SK-N-SH (cell line): ENCODE measurements around the gene TTC39B. TPM values are rescaled to one million over a fixed set of nuclear protein-coding genes. Genes with fewer than 3 reads are reported as not detected.

ENCODE experiments used
- CTCF ChIA-PET: fragments of 300-600, 350-600 bp; formaldehyde crosslinking; extraction: SDS; loops from one replicate; lab custom pipeline; 2021; lab: Yijun Ruan, JAX
- POLR2A ChIA-PET: fragments of 350-600 bp; sonication (Branson Sonifier 250); formaldehyde crosslinking; extraction: SDS; loops from one replicate; lab custom pipeline; 2020; ENCODE audit warnings: antibody characterized with exemption, inconsistent platforms; lab: Yijun Ruan, JAX
- DNase-seq: peaks from one replicate; pipeline ENCODE4 v3.0.0; 2012
- H2AFZ ChIP-seq: fragments of 200-600 bp; sonication (generic); 2 replicates; pipeline ENCODE4 v1.8.1; 2016; ENCODE audit warnings: antibody characterized with exemption, mild to moderate bottlenecking, low read depth
- H3F3A ChIP-seq: fragments of 200-600 bp; sonication (generic); replicated peaks from 2 replicates; pipeline ENCODE3; 2016; ENCODE audit warnings: antibody characterized with exemption, mild to moderate bottlenecking; ENCODE audit not compliant: insufficient read depth
- H3K27ac ChIP-seq, 2 experiments: fragments of 200-500 bp in 1 of 2; fragments of 200-600 bp in 1 of 2; sonication (Bioruptor generic) in 1 of 2; sonication (generic), shearing (Covaris generic) in 1 of 2; 2 replicates each; pipeline versions ENCODE4 v1.5.1 to v1.6.1; 2014 to 2016; ENCODE audit warnings: low read depth in 2 of 2, inconsistent platforms in 1 of 2, low read length in 1 of 2, mild to moderate bottlenecking in 1 of 2, mixed read lengths in 1 of 2
- H3K27me3 ChIP-seq: fragments of 200-600 bp; sonication (generic), shearing (Covaris generic); 2 replicates; pipeline ENCODE4 v1.6.1; 2016; ENCODE audit warnings: mixed run types; ENCODE audit not compliant: insufficient read depth
- H3K36me3 ChIP-seq, 2 experiments: fragments of 200-500 bp in 1 of 2; fragments of 200-600 bp in 1 of 2; sonication (Bioruptor generic) in 1 of 2; sonication (generic) in 1 of 2; replicated peaks in 1 of 2; 2 replicates each; pipeline versions ENCODE3 to v1.5.1; 2014 to 2016; ENCODE audit warnings: low read length in 1 of 2, mild to moderate bottlenecking in 1 of 2; ENCODE audit not compliant: insufficient read depth in 2 of 2, control insufficient read depth in 1 of 2
- H3K4me1 ChIP-seq, 2 experiments: fragments of 200-500 bp in 1 of 2; fragments of 200-600 bp in 1 of 2; sonication (Bioruptor generic) in 1 of 2; sonication (generic), shearing (Covaris generic) in 1 of 2; 2 replicates each; pipeline versions ENCODE4 v1.5.1 to v1.6.1; 2014 to 2016; ENCODE audit warnings: low read depth in 1 of 2, low read length in 1 of 2, mixed run types in 1 of 2; ENCODE audit not compliant: insufficient read depth in 2 of 2, control insufficient read depth in 1 of 2
- H3K4me2 ChIP-seq: fragments of 200-600 bp; sonication (generic), shearing (Covaris generic); 2 replicates; pipeline ENCODE4 v1.6.1; 2017; ENCODE audit warnings: mixed run types
- H3K4me3 ChIP-seq, 2 experiments: fragments of 200-500 bp in 1 of 2; fragments of 200-600 bp in 1 of 2; sonication (Bioruptor generic) in 1 of 2; sonication (generic), shearing (Covaris generic) in 1 of 2; 2 replicates each; pipeline versions ENCODE4 v1.5.1 to v1.8.1; 2014 to 2016; ENCODE audit warnings: low read depth in 2 of 2, inconsistent platforms in 1 of 2, low read length in 1 of 2, mild to moderate bottlenecking in 1 of 2, mixed read lengths in 1 of 2, moderate library complexity in 1 of 2
- H3K79me2 ChIP-seq: fragments of 200-600 bp; sonication (generic); 2 replicates; pipeline ENCODE4 v1.8.1; 2017; ENCODE audit warnings: mild to moderate bottlenecking; ENCODE audit not compliant: insufficient read depth
- H3K9ac ChIP-seq: fragments of 200-600 bp; sonication (generic); 2 replicates; pipeline ENCODE4 v1.6.1; 2017; ENCODE audit warnings: mixed run types
- H3K9me2 ChIP-seq: fragments of 200-600 bp; sonication (generic); 2 replicates; pipeline ENCODE4 v1.6.1; 2017; ENCODE audit warnings: mixed run types
- H3K9me3 ChIP-seq: fragments of 200-600 bp; sonication (generic); 2 replicates; pipeline ENCODE4 v1.6.1; 2017; ENCODE audit warnings: mixed run types, mild to moderate bottlenecking, moderate library complexity
- H4K20me1 ChIP-seq: fragments of 200-600 bp; sonication (generic); 2 replicates; pipeline ENCODE4 v1.6.1; 2017; ENCODE audit warnings: mild to moderate bottlenecking, mixed run types; ENCODE audit not compliant: insufficient read depth
- CHD2 ChIP-seq: fragments of 150-350 bp; IDR thresholded peaks from 2 replicates; pipeline ENCODE4 v1.6.1; 2018; ENCODE audit warnings: low read length; ENCODE audit not compliant: partially characterized antibody
- ELF1 ChIP-seq: IDR thresholded peaks from 2 replicates; pipeline ENCODE4 v1.4.0; 2012
- FOSL2 ChIP-seq: IDR thresholded peaks from 2 replicates; pipeline ENCODE4 v1.4.0; 2012; ENCODE audit warnings: low read depth, mild to moderate bottlenecking, moderate library complexity, borderline replicate concordance
- FOXM1 ChIP-seq: IDR thresholded peaks from 2 replicates; pipeline ENCODE4 v1.4.0; 2012; ENCODE audit warnings: low read depth, mild to moderate bottlenecking
- MXI1 ChIP-seq: IDR thresholded peaks from 2 replicates; pipeline ENCODE4 v1.6.1; 2012; ENCODE audit warnings: mild to moderate bottlenecking, low read depth, low read length, improper control_type of control experiment
- POLR2AphosphoS5 ChIP-seq: IDR thresholded peaks from 2 replicates; pipeline ENCODE4 v1.6.1; 2012; ENCODE audit warnings: low read depth, low read length
- RAD21 ChIP-seq: IDR thresholded peaks from 2 replicates; pipeline ENCODE4 v1.6.1; 2012; ENCODE audit warnings: mild to moderate bottlenecking, low read length
- RFX5 ChIP-seq: IDR thresholded peaks from 2 replicates; pipeline ENCODE4 v1.6.1; 2012; ENCODE audit warnings: mild to moderate bottlenecking, improper control_type of control experiment, low read length
- RXRA ChIP-seq: IDR thresholded peaks from 2 replicates; pipeline ENCODE4 v1.4.0; 2012; ENCODE audit warnings: low read depth, mild to moderate bottlenecking, borderline replicate concordance
- SIN3A ChIP-seq: IDR thresholded peaks from 2 replicates; pipeline ENCODE4 v1.6.1; 2012; ENCODE audit warnings: low read depth, mild to moderate bottlenecking, low read length, moderate library complexity, borderline replicate concordance
- SMC3 ChIP-seq: IDR thresholded peaks from 2 replicates; pipeline ENCODE4 v1.6.1; 2012; ENCODE audit warnings: low read depth, low read length, improper control_type of control experiment
- TAF1 ChIP-seq: IDR thresholded peaks from 2 replicates; pipeline ENCODE4 v1.6.1; 2012; ENCODE audit warnings: low read depth, mild to moderate bottlenecking, low read length, moderate library complexity, borderline replicate concordance
- TCF12 ChIP-seq: IDR thresholded peaks from 2 replicates; pipeline ENCODE4 v1.4.0; 2012
- TEAD4 ChIP-seq: IDR thresholded peaks from 2 replicates; pipeline ENCODE4 v1.4.0; 2012; ENCODE audit warnings: mild to moderate bottlenecking, borderline replicate concordance; ENCODE audit not compliant: insufficient read depth
- YY1 ChIP-seq: IDR thresholded peaks from 2 replicates; pipeline ENCODE4 v1.4.0; 2012; ENCODE audit warnings: low read depth, mild to moderate bottlenecking
- whole genome bisulfite sequencing: methylation state at CpG from one replicate; pipeline ENCODE4 v1.1.6; 2017; ENCODE audit warnings: low lambda C conversion rate; 5-methylcytosine and 5-hydroxymethylcytosine counted together
- polyA plus RNA-seq, 3 experiments: library from polyadenylated mRNA; depleted of rRNA; stranded (reverse); fragments of >200 nt; gene quantifications; 2 replicates each; pipeline ENCODE4 v1.2.3, GENCODE V29; 2012
- TF ChIP-seq, protein P1 (sequence below): fragments of 200-600 bp; sonication (generic); IDR thresholded peaks from 2 replicates; pipeline ENCODE4 v1.6.1; 2017; ENCODE audit warnings: antibody characterized with exemption, mild to moderate bottlenecking, moderate library complexity
- TF ChIP-seq, protein P2 (sequence below): IDR thresholded peaks from 2 replicates; pipeline ENCODE4 v1.4.0; 2012; ENCODE audit warnings: low read depth
- TF ChIP-seq, protein P3 (sequence below): fragments of 150-350 bp; IDR thresholded peaks from 2 replicates; pipeline ENCODE4 v1.6.1; 2016; ENCODE audit warnings: mild to moderate bottlenecking, low read depth, low read length
- TF ChIP-seq, protein P4 (sequence below): IDR thresholded peaks from 2 replicates; pipeline ENCODE4 v1.4.0; 2012; ENCODE audit warnings: low read depth, borderline replicate concordance
- TF ChIP-seq, protein P5 (sequence below): fragments of 150-350 bp; IDR thresholded peaks from 2 replicates; pipeline ENCODE4 v1.6.1; 2017; ENCODE audit warnings: antibody characterized with exemption, low read length, low read depth, borderline replicate concordance

TTC39B gene
- polyA plus RNA-seq, 1 of the 3 experiments (the other 2 are of a cell fraction) = 0.54 TPM

DNA sequence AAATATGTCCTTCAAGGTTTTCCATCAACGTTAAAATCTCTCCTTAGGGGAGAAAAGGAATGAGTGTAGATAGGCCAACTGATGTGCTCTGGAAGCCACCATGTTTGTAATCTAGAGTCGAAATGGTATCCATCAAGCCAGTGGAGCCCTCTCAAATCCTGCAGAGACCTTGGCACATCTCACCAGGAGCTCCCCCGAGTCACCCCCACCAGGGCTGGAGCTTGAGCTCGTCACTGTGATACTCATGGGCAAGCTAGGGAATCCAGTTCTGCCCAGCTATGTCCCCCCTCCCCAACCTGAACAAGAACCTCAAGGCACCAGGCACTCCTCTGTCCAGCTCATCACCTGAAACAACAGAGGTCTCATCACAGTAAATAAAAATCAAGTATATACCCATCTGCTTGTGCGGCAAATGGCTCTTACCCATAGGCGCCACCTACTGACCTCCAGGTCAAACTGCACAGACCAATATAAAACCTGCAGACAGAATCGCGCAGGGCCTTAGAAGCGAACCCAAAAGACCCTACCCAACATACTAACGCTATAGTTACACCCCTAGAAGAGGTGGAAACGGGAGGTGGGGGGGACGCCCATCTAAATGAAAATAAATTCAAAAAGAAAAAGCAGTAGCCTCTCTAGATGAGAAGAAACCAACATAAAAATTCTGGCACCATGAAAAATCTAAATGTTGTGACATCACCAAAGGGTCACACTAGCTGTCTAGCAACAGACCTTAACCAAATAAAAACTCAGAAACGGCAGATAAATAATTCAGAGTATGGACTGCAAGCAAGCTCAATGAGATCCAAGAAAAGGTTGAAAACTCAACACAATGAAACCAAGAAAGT is 75.0 kb downstream of the TTC39B start:
- no peaks in the 10 kb centered on the region for H3K4me1 ChIP-seq
- no peaks in the 10 kb centered on the region for H3K36me3 ChIP-seq
- peak overlapping the region in 1 of 2 experiments; percentile 29; a peak in 1 of 4 replicates for H3K4me3 ChIP-seq
- CTCF ChIA-PET = interaction anchor here (0.6 to 2.4 kb wide), 13 partner anchors 8 to 378 kb away, joined by 3 to 20 read pairs (median 3); no protein-coding TSS in a partner anchor
- H3F3A ChIP-seq = no peaks in the 10 kb centered on the region
- H3K9me2 ChIP-seq = no peaks in the 10 kb centered on the region
- no peak overlapping the region for H3K9ac ChIP-seq
- TF ChIP-seq FOSL2 (no peak), POLR2AphosphoS5 (no peak), SMC3 (peak; percentile 25; the same call in 1 of the 2 replicates), RAD21 (peak; percentile 55), TEAD4 (no peak), CHD2 (no peak), TCF12 (no peak), ELF1 (no peak)
- TF ChIP-seq, protein P1, sequence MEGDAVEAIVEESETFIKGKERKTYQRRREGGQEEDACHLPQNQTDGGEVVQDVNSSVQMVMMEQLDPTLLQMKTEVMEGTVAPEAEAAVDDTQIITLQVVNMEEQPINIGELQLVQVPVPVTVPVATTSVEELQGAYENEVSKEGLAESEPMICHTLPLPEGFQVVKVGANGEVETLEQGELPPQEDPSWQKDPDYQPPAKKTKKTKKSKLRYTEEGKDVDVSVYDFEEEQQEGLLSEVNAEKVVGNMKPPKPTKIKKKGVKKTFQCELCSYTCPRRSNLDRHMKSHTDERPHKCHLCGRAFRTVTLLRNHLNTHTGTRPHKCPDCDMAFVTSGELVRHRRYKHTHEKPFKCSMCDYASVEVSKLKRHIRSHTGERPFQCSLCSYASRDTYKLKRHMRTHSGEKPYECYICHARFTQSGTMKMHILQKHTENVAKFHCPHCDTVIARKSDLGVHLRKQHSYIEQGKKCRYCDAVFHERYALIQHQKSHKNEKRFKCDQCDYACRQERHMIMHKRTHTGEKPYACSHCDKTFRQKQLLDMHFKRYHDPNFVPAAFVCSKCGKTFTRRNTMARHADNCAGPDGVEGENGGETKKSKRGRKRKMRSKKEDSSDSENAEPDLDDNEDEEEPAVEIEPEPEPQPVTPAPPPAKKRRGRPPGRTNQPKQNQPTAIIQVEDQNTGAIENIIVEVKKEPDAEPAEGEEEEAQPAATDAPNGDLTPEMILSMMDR = peak; percentile 62
- TF ChIP-seq, protein P2, sequence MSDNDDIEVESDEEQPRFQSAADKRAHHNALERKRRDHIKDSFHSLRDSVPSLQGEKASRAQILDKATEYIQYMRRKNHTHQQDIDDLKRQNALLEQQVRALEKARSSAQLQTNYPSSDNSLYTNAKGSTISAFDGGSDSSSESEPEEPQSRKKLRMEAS = no peak
- TF ChIP-seq, protein P3, sequence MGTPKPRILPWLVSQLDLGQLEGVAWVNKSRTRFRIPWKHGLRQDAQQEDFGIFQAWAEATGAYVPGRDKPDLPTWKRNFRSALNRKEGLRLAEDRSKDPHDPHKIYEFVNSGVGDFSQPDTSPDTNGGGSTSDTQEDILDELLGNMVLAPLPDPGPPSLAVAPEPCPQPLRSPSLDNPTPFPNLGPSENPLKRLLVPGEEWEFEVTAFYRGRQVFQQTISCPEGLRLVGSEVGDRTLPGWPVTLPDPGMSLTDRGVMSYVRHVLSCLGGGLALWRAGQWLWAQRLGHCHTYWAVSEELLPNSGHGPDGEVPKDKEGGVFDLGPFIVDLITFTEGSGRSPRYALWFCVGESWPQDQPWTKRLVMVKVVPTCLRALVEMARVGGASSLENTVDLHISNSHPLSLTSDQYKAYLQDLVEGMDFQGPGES = no peak
- TF ChIP-seq, protein P4, sequence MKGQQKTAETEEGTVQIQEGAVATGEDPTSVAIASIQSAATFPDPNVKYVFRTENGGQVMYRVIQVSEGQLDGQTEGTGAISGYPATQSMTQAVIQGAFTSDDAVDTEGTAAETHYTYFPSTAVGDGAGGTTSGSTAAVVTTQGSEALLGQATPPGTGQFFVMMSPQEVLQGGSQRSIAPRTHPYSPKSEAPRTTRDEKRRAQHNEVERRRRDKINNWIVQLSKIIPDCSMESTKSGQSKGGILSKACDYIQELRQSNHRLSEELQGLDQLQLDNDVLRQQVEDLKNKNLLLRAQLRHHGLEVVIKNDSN = no peak
- TF ChIP-seq, all 33 proteins: peak for 3
- DNase-seq = peak; percentile 58
- Histone ChIP-seq H3K27me3 (no peaks in the 10 kb centered on the region), H4K20me1 (no peaks in the 10 kb centered on the region), H2AFZ (no peak overlapping the region), H3K27ac (no peak overlapping the region), H3K79me2 (no peaks in the 10 kb centered on the region), H3K9me3 (peaks cover under 1% of the 10 kb centered on the region; the same call in 1 of the 2 replicates), H3K4me2 (no peak overlapping the region)
- 39% methylated on average over 11 of the region's 13 CpGs for WGBS
- POLR2A ChIA-PET = no interaction called here

DNA sequence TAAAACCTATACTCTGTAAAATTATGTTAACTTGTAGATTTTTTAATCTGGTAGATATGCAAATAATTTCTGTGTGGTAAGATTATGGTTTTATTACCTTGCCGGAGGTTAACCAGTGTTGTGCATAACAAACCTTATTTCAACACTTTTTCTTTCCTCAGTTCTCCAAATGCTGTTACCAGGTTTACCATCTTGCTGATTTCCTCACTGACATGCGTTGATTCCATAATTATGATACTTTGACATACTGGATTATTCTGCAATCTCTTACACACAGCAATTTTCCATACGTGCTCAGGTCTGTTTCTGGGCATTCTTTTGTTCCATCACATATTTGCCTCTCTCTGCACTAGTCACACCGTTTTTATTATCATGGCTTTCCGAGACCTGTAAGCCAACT is 77.6 kb downstream of the TTC39B start:
- Histone ChIP-seq H3F3A (no peaks in the 10 kb centered on the region), H3K27ac (no peak overlapping the region), H3K9ac (no peak overlapping the region), H3K4me2 (no peak overlapping the region), H3K36me3 (peaks cover 0 to 2% of the 10 kb centered on the region in 2 experiments), H3K9me3 (no peaks in the 10 kb centered on the region), H2AFZ (no peak overlapping the region), H3K27me3 (no peaks in the 10 kb centered on the region), H3K79me2 (no peaks in the 10 kb centered on the region), H4K20me1 (no peaks in the 10 kb centered on the region), H3K9me2 (no peaks in the 10 kb centered on the region), H3K4me1 (peaks cover 0 to 2% of the 10 kb centered on the region in 2 experiments; a peak in 1 of 4 replicates), H3K4me3 (no peak overlapping the region)
- DNase-seq = no peak
- 84% methylated on average over 5 of the region's 5 CpGs for WGBS
- TF ChIP-seq, protein P5, sequence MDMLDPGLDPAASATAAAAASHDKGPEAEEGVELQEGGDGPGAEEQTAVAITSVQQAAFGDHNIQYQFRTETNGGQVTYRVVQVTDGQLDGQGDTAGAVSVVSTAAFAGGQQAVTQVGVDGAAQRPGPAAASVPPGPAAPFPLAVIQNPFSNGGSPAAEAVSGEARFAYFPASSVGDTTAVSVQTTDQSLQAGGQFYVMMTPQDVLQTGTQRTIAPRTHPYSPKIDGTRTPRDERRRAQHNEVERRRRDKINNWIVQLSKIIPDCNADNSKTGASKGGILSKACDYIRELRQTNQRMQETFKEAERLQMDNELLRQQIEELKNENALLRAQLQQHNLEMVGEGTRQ = no peak
- TF ChIP-seq TAF1 (no peak), TEAD4 (no peak), MXI1 (no peak), RFX5 (no peak), POLR2AphosphoS5 (no peak), SIN3A (no peak), FOXM1 (no peak), ELF1 (no peak), FOSL2 (no peak), YY1 (no peak), RXRA (no peak)
- POLR2A ChIA-PET = no interaction called here
- CTCF ChIA-PET = no interaction called here
